ENCODE measurements around the gene STAP2. TPM values are rescaled to one million over a fixed set of nuclear protein-coding genes. Genes with fewer than 3 reads are reported as not detected.

STAP2 gene
- total and polyA plus RNA-seq, 9 of the 15 experiments (the other 6 are each of a cell fraction or from before 2014, with no cell fraction given) = 1.2 to 9.8 (median 4.5) TPM

DNA sequence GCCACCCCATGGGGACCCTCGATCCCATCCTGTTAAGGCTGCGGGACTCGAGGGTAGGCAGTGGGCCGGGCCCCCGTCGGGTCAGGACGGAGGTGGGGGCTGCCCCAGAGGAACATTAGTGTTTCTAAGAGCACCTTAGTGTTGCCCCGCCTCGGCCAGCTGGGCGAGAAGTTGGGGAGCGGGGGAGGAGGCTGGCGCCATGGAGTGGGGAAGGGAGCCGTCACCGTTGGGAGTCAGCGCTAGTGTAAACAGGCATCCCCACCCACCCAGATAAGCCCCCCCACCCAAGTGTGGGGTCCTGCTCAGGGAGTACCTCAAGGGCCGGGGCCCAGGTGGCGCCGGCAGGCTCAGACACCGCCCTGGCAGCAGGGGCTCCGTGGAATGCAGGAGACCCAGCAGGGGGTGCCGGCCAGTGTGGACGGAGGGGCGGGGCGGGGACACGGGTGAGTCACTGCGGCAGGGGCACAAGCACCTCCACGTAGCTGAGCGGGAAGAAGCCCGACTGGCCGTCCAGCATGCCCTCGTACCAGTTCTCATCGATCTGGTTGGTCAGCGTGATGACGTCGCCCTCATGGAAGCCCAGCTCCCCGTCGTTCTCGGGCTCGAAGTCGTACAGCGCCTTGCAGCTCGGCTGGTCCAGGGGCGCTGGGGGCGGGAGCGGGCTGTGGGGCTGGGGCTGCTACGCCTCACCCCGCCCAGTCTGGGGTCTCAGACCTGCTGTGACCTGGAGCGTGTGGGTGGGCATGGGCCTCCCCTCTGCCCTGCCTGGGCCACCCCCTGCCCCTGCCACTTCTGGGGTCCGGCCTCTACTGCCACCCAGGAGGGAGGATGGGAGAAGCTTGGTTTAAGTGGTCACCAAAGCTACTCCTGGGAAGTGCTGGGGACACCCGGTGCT lies 22.8 kb upstream of the STAP2 start (continued):
- TF ChIP-seq, protein P1, sequence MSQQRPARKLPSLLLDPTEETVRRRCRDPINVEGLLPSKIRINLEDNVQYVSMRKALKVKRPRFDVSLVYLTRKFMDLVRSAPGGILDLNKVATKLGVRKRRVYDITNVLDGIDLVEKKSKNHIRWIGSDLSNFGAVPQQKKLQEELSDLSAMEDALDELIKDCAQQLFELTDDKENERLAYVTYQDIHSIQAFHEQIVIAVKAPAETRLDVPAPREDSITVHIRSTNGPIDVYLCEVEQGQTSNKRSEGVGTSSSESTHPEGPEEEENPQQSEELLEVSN (IDR thresholded peaks at IDR 0.05; ENCODE audit: borderline replicate concordance in 1 of 2, extremely low read depth in 1 of 2, insufficient read depth in 1 of 2, insufficient read length in 1 of 2, low read depth in 1 of 2, low read length in 1 of 2, poor library complexity in 1 of 2, severe bottlenecking in 1 of 2) = peak; percentile 27 to 51
- TF ChIP-seq ZBTB33 (CRISPR knock-in tag; IDR thresholded peaks at IDR 0.05) = peak; percentile 45; the same call in 1 of the 2 replicates
- no peak for TF ChIP-seq BMI1 (IDR thresholded peaks at IDR 0.05; ENCODE audit: low read length)
- no peak for TF ChIP-seq KLF6 (CRISPR knock-in tag; IDR thresholded peaks at IDR 0.05; ENCODE audit: borderline replicate concordance)
- no peak for TF ChIP-seq ZNF282 (CRISPR knock-in tag; IDR thresholded peaks at IDR 0.05)
- no peak for TF ChIP-seq PCBP1 (IDR thresholded peaks at IDR 0.05; ENCODE audit: low read depth, low read length, poor library complexity, severe bottlenecking)
- no peak for TF ChIP-seq RBBP5 (IDR thresholded peaks at IDR 0.05; ENCODE audit: borderline replicate concordance, insufficient read depth, low read length, poor library complexity, severe bottlenecking)
- TF ChIP-seq MXD1 (CRISPR knock-in tag; IDR thresholded peaks at IDR 0.05; ENCODE audit: borderline replicate concordance, poor library complexity, severe bottlenecking) = no peak
- TF ChIP-seq CBX1 (IDR thresholded peaks at IDR 0.05; ENCODE audit: low read depth) = 0 out of 2 replicates have a peak, but pooled peaks have one; percentile 22
- TF ChIP-seq LEF1 (IDR thresholded peaks at IDR 0.05) = no peak
- TF ChIP-seq TFAP4 (CRISPR knock-in tag; IDR thresholded peaks at IDR 0.05; ENCODE audit: borderline replicate concordance) = peak; percentile 28; the same call in 1 of the 2 replicates
- TF ChIP-seq HDAC2 (IDR thresholded peaks at IDR 0.05) = no peak
- peak; percentile 14; the same call in 1 of the 2 replicates for TF ChIP-seq RBFOX2 (IDR thresholded peaks at IDR 0.05; ENCODE audit: low read depth, low read length)
- TF ChIP-seq ATF3 (IDR thresholded peaks at IDR 0.05) = peak; percentile 21
- TF ChIP-seq ATF3 (CRISPR knock-in tag; conservative IDR thresholded peaks at IDR 0.05) = no peak
- TF ChIP-seq, protein P2, sequence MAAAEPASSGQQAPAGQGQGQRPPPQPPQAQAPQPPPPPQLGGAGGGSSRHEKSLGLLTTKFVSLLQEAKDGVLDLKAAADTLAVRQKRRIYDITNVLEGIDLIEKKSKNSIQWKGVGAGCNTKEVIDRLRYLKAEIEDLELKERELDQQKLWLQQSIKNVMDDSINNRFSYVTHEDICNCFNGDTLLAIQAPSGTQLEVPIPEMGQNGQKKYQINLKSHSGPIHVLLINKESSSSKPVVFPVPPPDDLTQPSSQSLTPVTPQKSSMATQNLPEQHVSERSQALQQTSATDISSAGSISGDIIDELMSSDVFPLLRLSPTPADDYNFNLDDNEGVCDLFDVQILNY (CRISPR knock-in tag; IDR thresholded peaks at IDR 0.05) = no peak
- peak; percentile 85 for TF ChIP-seq RBM22 (IDR thresholded peaks at IDR 0.05; ENCODE audit: low read depth, low read length, poor library complexity, severe bottlenecking)
- peak; percentile 19; the same call in 1 of the 2 replicates for TF ChIP-seq ZFX (CRISPR knock-in tag; IDR thresholded peaks at IDR 0.05)
- TF ChIP-seq FIP1L1 (IDR thresholded peaks at IDR 0.05; ENCODE audit: low read depth, low read length, poor library complexity, severe bottlenecking) = peak; percentile 56
